Stomach (tissue), 9 donors: ENCODE measurements around the gene ACACA. TPM values are rescaled to one million over a fixed set of nuclear protein-coding genes. Genes with fewer than 3 reads are reported as not detected.

Experiments used
- DNase-seq, 2 donors: peaks; one replicate each; pipeline versions ENCODE4 v3.0.0 to v3.0.0-alpha.2; 2013 to 2019
- H3K27ac ChIP-seq, 5 donors: fragments of 200-600 bp in 4 of 5; sonication (generic) in 4 of 5; one replicate each; pipeline ENCODE4 v1.5.1; 2013 to 2019; ENCODE audit warnings: mild to moderate bottlenecking in 1 of 5, moderate library complexity in 1 of 5
- H3K27me3 ChIP-seq, 3 donors: fragments of 200-600 bp; sonication (generic); one replicate each; pipeline ENCODE4 v1.5.1; 2017 to 2019; ENCODE audit warnings: mixed run types in 1 of 3
- H3K36me3 ChIP-seq, 4 donors: fragments of 200-600 bp; sonication (generic); 1 replicate in 3 of 4; 2 replicates in 1 of 4; pipeline ENCODE4 v1.5.1; 2016 to 2019
- H3K4me1 ChIP-seq, 4 donors: fragments of 200-600 bp; sonication (generic); one replicate each; pipeline ENCODE4 v1.5.1; 2016 to 2019
- H3K4me3 ChIP-seq, 4 donors: fragments of 200-600 bp; sonication (generic) in 3 of 4; one replicate each; pipeline ENCODE4 v1.5.1; 2016 to 2019; ENCODE audit warnings: mild to moderate bottlenecking in 1 of 4
- H3K9me3 ChIP-seq, 4 donors: fragments of 200-600 bp; sonication (generic); one replicate each; pipeline ENCODE4 v1.5.1; 2016 to 2019
- CTCF ChIP-seq, 7 experiments: fragments of 450-650 bp in 4 of 7; fragments of 200-600 bp in 3 of 7; sonication (generic) in 3 of 7; IDR thresholded peaks; one replicate each; pipeline ENCODE4 v1.5.1; 2016 to 2019; ENCODE audit warnings: antibody characterized with exemption in 7 of 7, control low read depth in 2 of 7, mild to moderate bottlenecking in 1 of 7
- EP300 ChIP-seq: sonication (generic); formaldehyde crosslinking; IDR thresholded peaks from one replicate; pipeline ENCODE4 v1.6.1; 2017; ENCODE audit warnings: antibody characterized with exemption
- POLR2A ChIP-seq, 4 donors: fragments of 450-650 bp; IDR thresholded peaks; one replicate each; pipeline ENCODE4 v1.6.1; 2016; ENCODE audit warnings: antibody characterized with exemption in 4 of 4, control low read depth in 2 of 4, mild to moderate bottlenecking in 1 of 4, moderate library complexity in 1 of 4
- POLR2AphosphoS5 ChIP-seq, 3 donors: sonication (generic); formaldehyde crosslinking; IDR thresholded peaks; one replicate each; pipeline ENCODE4 v1.6.1; 2016; ENCODE audit warnings: antibody characterized with exemption in 3 of 3
- WGBS, 5 donors: extraction: QIAGEN DNeasy Blood & Tissue Kit in 3 of 5; methylation state at CpG; one replicate each; pipeline versions ENCODE4 v1.1.5 to v1.1.7; 2013 to 2018; 5-methylcytosine and 5-hydroxymethylcytosine counted together
- intact Hi-C: fragments of 100-400 bp; cut with DNase I; formaldehyde crosslinking; loops from one replicate; pipeline ENCODE4 v1.15.1; 2023; ENCODE audit warnings: low total_unique reads
- polyA plus RNA-seq, 3 donors: library from polyadenylated mRNA; stranded (reverse); fragments of 200-250 nt; gene quantifications; one replicate each; pipeline ENCODE4 v1.2.3, GENCODE V29; 2013
- total RNA-seq, 5 donors: library from RNA; depleted of rRNA; stranded (reverse); fragments of >200 nt; gene quantifications; one replicate each; pipeline versions ENCODE4 v1.1.0 to v1.2.3, GENCODE V29; 2014 to 2016
- donor health status: healthy with polysubstance abuse.
- donor health status: Bipolar disorder and iron deficiency.
- donor health status: healthy.

ACACA gene
- total and polyA plus RNA-seq, 8 donors = 9.9 to 59.8 (median 27.7) TPM

DNA sequence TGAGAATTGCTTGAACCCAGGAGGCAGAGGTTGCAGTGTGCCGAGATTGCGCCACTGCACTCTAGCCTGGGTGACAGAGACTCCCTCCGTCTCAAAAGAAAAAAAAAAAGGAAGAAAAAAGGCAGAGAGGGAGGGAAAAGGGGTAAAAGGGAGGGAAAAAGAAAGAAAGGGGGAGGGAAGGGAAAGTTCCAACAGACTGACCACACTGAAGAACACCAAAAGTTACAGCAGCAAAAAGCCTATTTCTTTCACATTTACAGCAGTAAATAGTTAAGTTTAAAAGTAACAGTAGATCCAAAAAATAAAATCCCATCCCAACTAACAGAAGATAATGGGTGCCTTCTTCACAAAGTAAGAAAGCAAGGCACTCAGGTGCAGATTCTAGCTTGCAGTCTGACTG, 67.8 kb downstream of the ACACA start:
- no peak overlapping the region for H3K27ac ChIP-seq
- peaks cover 0 to 7% (median 0%) of the 10 kb centered on the region in 4 donors for H3K4me1 ChIP-seq
- H3K9me3 ChIP-seq = no peaks in the 10 kb centered on the region
- DNase-seq = no peak
- H3K27me3 ChIP-seq = no peaks in the 10 kb centered on the region
- 87 to 98% (median 93%) methylated on average over 3 of the region's 3 CpGs for WGBS, 5 donors
- H3K4me3 ChIP-seq = no peak overlapping the region
- intact Hi-C loops = no loop called here
- H3K36me3 ChIP-seq = peaks cover 0 to 18% (median 10%) of the 10 kb centered on the region in 4 donors
- TF ChIP-seq POLR2A (IDR thresholded peaks at IDR 0.05) (no peak), POLR2AphosphoS5 (IDR thresholded peaks at IDR 0.05) (no peak), CTCF (IDR thresholded peaks at IDR 0.05) (no peak), EP300 (no peak)

DNA sequence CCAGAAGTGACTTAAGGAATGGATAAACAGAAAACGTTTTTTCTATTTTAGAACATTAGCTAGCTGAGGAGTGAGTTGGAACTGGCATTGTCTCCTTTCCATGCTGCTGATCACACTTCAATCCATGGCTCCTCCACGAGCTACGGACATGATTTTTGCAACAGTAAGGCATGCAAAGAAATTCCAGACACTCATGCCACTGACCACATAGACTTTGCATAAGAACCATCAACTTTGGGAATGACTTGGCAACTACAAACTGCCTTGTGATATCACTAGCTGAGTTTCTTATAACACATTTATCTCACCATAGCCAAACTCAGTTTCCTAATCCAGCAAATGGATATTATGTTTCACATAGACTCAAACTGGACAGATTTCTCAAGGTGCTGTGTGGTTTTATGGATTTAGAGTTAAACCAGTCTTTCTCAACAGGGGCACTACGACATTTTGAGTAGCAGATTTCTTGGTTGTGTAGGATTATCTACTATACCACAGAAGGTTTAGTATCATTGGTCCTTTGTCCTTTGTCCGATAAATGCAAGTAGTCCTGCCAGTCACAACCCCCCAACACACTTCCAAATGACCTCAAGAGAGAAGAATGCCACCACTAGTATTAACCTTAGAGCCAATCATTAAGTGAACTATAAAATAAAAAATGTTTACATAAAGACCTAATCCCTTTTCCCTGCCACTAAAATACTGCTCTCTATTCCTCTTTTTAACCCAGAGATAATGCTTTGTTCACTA, 79.1 kb downstream of the ACACA start:
- no peak overlapping the region for H3K4me3 ChIP-seq
- no peak overlapping the region for H3K27ac ChIP-seq
- intact Hi-C loops = no loop called here
- H3K4me1 ChIP-seq = no peaks in the 10 kb centered on the region
- no peak for DNase-seq
- H3K27me3 ChIP-seq = no peaks in the 10 kb centered on the region
- peaks cover 8 to 63% (median 46%) of the 10 kb centered on the region in 4 donors for H3K36me3 ChIP-seq
- 75 to 84% (median 80%) methylated on average over 5 of the region's 5 CpGs for WGBS, 5 donors
- TF ChIP-seq EP300 (no peak), CTCF (IDR thresholded peaks at IDR 0.05) (no peak), POLR2A (IDR thresholded peaks at IDR 0.05) (no peak), POLR2AphosphoS5 (IDR thresholded peaks at IDR 0.05) (no peak)
- no peaks in the 10 kb centered on the region for H3K9me3 ChIP-seq

DNA sequence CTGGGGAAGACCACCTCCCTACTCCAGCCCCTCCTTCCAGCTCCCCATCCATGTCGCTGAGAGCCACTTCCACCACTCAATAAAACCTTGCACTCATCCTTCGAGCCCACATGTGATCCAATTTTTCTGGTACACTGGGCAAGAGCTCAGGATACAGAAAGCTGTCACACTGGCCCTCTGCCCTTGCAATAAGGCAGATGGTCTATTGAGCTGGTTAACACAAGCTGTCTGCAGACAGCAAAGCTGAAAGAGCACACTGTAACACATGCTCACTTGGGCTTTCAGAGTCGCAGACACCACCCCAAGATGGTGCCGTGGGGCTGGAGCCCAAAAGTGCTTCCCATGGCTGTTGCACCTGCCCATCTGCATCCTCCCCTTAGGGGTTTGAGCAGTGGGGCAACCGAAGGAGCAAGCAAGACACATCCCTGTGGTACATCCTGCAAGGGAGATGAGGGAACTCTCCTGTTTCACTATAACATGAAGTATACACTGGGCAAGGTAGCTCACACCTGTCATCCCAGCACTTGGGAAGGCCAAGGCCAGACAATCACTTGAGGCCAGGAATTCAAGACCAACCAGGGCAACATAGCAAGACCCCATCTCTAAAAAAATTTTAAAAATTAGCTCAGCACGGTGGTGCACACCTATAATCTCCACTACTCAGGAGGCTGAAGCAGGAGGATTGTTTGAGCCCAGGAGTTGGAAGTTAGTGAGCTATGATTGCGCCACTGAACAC, 83.6 kb downstream of the ACACA start:
- Histone ChIP-seq H3K9me3 (no peaks in the 10 kb centered on the region), H3K4me3 (no peak overlapping the region), H3K27me3 (no peaks in the 10 kb centered on the region), H3K27ac (no peak overlapping the region), H3K36me3 (peaks cover 0 to 54% (median 32%) of the 10 kb centered on the region in 4 donors), H3K4me1 (no peaks in the 10 kb centered on the region)
- DNase-seq = no peak
- no peak for TF ChIP-seq CTCF (IDR thresholded peaks at IDR 0.05)
- TF ChIP-seq POLR2A (IDR thresholded peaks at IDR 0.05) = no peak
- no peak for TF ChIP-seq POLR2AphosphoS5 (IDR thresholded peaks at IDR 0.05)
- TF ChIP-seq EP300 = no peak
- intact Hi-C loops = no loop called here
- 94 to 97% (median 96%) methylated on average over 5 to 7 of the region's 7 CpGs for WGBS, 5 donors

GRCh38 chr17:37322106-37322505, 84.5 kb downstream of the ACACA start:
- Histone ChIP-seq H3K36me3 (peaks cover 0 to 47% (median 28%) of the 10 kb centered on the region in 4 donors), H3K4me1 (no peaks in the 10 kb centered on the region), H3K27ac (no peak overlapping the region), H3K27me3 (no peaks in the 10 kb centered on the region), H3K4me3 (no peak overlapping the region), H3K9me3 (no peaks in the 10 kb centered on the region)
- WGBS, 5 donors = 75 to 94% (median 87%) methylated on average over 1 of the region's 1 CpG
- TF ChIP-seq EP300 (no peak), POLR2A (IDR thresholded peaks at IDR 0.05) (no peak), POLR2AphosphoS5 (IDR thresholded peaks at IDR 0.05) (no peak), CTCF (IDR thresholded peaks at IDR 0.05) (no peak)
- DNase-seq = no peak
- intact Hi-C loops = no loop called here
